Stomach smooth muscle (tissue), 2 donors: Measurements from ENCODE around the gene QSER1.
"Not testable (repeated sequence)": the region's sequence is repeated elsewhere in the genome, so short reads cannot be mapped to it uniquely, and the experiment has no call there.

Experiments
- H3K27ac ChIP-seq: one replicate; pipeline ENCODE4 v1.7.0; 2013; ENCODE audit warnings: mild to moderate bottlenecking, low read length, inconsistent platforms
- H3K27me3 ChIP-seq, 2 donors: one replicate each; pipeline ENCODE4 v1.7.0; 2013; ENCODE audit warnings: low read length in 2 of 2; ENCODE audit not compliant: insufficient read depth in 2 of 2, control insufficient read depth in 1 of 2
- H3K36me3 ChIP-seq, 2 donors: one replicate each; pipeline ENCODE4 v1.7.0; 2013; ENCODE audit warnings: low read length in 2 of 2; ENCODE audit not compliant: control insufficient read depth in 2 of 2, insufficient read depth in 2 of 2
- H3K4me1 ChIP-seq: one replicate; pipeline ENCODE4 v1.7.0; 2013; ENCODE audit warnings: low read length; ENCODE audit not compliant: control insufficient read depth, insufficient read depth
- H3K4me3 ChIP-seq, 2 donors: one replicate each; pipeline ENCODE4 v1.7.0; 2013; ENCODE audit warnings: low read length in 2 of 2
- H3K9ac ChIP-seq, 2 donors: one replicate each; pipeline ENCODE4 v1.7.0; 2013; ENCODE audit warnings: low read length in 2 of 2, mild to moderate bottlenecking in 1 of 2
- H3K9me3 ChIP-seq, 2 donors: one replicate each; pipeline ENCODE4 v1.7.0; 2013; ENCODE audit warnings: low read length in 2 of 2; ENCODE audit not compliant: control insufficient read depth in 2 of 2
- donor health status: healthy.
- donor health status: Pancreatic carcinoma.

Gene QSER1

GRCh38 chr11:32870676-32871075 lies 21.9 kb upstream of the QSER1 start:
- Histone ChIP-seq H3K4me1 (no peaks in the 10 kb centered on the region), H3K27ac (no peak overlapping the region), H3K9me3 (no peaks in the 10 kb centered on the region), H3K9ac (no peak overlapping the region), H3K27me3 (peaks cover 2 to 3% of the 10 kb centered on the region in 2 donors), H3K36me3 (no peaks in the 10 kb centered on the region), H3K4me3 (no peak overlapping the region)

- Histone ChIP-seq H3K27ac (no peak overlapping the region), H3K27me3 (peaks cover 2 to 3% of the 10 kb centered on the region in 2 donors), H3K4me3 (no peak overlapping the region)
Observed at GRCh38 chr11:32874132-32874531, 18.5 kb upstream of the QSER1 start.

DNA sequence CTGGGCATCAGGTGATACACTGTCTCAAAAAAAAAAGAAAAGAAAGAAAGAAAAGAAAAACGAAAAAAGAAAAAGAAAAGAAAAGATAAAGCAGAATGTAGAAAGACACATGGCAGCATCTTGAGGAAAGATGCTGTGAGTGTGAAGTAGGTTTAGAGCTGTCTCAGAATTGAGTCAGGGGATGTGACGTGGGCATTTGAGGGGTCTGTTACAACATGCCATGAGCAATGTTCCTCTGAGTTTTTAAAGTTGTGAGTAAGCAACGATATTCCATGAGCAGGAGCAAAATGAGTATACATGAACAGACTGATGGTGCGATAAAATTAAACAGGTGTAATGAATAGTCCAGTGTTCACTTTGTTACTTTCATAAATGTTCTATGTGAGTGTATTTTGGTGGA lies 11.3 kb upstream of the QSER1 start:
- Histone ChIP-seq H3K36me3 (no peaks in the 10 kb centered on the region), H3K9me3 (no peaks in the 10 kb centered on the region), H3K27me3 (no peaks in the 10 kb centered on the region), H3K4me1 (no peaks in the 10 kb centered on the region), H3K9ac (no peak overlapping the region), H3K27ac (no peak overlapping the region), H3K4me3 (no peak overlapping the region)

More at GRCh38 chr11:32874132-32874531, 18.5 kb upstream of the QSER1 start:
- H3K4me1 ChIP-seq = no peaks in the 10 kb centered on the region
- H3K9me3 ChIP-seq = no peaks in the 10 kb centered on the region
- no peak overlapping the region for H3K9ac ChIP-seq
- no peaks in the 10 kb centered on the region for H3K36me3 ChIP-seq

DNA sequence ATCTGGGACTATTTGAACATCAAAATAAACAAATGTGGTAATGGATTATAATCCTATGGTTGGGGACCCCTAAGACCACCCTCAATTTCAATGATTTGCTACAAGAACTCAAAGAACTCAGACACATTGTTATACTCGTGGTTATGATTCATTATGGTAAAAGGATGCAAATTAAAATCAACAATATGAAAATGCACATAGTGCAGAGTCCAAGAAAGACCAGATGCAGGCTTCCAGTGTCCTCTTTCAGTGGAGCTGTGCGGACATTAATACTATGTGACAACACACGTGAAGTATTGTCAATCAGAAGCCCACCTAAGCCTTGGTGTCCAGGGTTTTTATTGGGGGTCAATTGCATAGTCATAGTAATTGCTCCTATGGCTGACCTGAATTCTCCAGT lies 9.2 kb upstream of the QSER1 start:
- Histone ChIP-seq H3K27me3 (no peaks in the 10 kb centered on the region), H3K9ac (no peak overlapping the region), H3K4me1 (no peaks in the 10 kb centered on the region)

GRCh38 chr11:32884023-32884422 lies 8.6 kb upstream of the QSER1 start:
- Histone ChIP-seq H3K4me1 (no peaks in the 10 kb centered on the region), H3K9ac (no peak overlapping the region), H3K36me3 (no peaks in the 10 kb centered on the region), H3K4me3 (no peak overlapping the region), H3K9me3 (no peaks in the 10 kb centered on the region), H3K27me3 (no peaks in the 10 kb centered on the region), H3K27ac (no peak overlapping the region)

More for the DNA sequence above, 9.2 kb upstream of the QSER1 start:
- Histone ChIP-seq H3K4me3 (no peak overlapping the region), H3K27ac (no peak overlapping the region), H3K9me3 (no peaks in the 10 kb centered on the region), H3K36me3 (no peaks in the 10 kb centered on the region)

DNA sequence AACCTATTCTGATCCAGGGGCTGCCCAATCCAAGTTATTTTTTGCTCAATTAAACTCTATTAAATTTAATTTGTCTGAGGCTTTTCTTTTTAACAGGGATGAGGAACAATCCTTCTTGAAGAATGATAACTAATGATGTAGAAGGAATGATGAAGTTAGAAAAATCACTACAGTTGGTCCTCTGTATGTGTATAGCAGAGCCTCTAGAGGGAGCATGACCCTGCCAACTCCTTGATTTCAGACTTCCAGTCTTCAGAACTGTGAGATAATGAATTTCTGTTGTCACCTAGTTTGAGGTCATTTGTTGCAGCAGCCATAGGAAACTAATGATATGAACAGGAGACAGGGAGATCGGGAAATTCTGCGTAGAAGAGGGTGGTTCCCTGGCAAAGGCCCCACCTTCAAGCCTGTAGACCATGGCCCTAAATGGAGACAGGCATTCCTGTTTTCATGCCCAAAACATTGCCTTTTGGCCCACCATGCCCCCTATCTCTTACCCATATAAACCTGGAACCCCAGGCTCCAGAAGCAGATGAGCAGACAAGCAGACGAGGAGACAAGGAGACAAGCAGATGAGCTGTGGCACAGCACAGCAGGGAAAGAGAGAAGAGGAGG lies 7.7 kb upstream of the QSER1 start:
- no peaks in the 10 kb centered on the region for H3K9me3 ChIP-seq
- no peak overlapping the region for H3K27ac ChIP-seq
- no peaks in the 10 kb centered on the region for H3K27me3 ChIP-seq
- H3K4me3 ChIP-seq = no peak overlapping the region
- H3K4me1 ChIP-seq = no peaks in the 10 kb centered on the region
- H3K9ac ChIP-seq = no peak overlapping the region
- no peaks in the 10 kb centered on the region for H3K36me3 ChIP-seq

- no peaks in the 10 kb centered on the region for H3K36me3 ChIP-seq
- H3K9ac ChIP-seq = no peak overlapping the region
- no peak overlapping the region for H3K27ac ChIP-seq
- no peaks in the 10 kb centered on the region for H3K27me3 ChIP-seq
- H3K9me3 ChIP-seq = no peaks in the 10 kb centered on the region
- H3K4me1 ChIP-seq = no peaks in the 10 kb centered on the region
- H3K4me3 ChIP-seq = no peak overlapping the region
Observed at GRCh38 chr11:32885556-32885955, 7.1 kb upstream of the QSER1 start.

DNA sequence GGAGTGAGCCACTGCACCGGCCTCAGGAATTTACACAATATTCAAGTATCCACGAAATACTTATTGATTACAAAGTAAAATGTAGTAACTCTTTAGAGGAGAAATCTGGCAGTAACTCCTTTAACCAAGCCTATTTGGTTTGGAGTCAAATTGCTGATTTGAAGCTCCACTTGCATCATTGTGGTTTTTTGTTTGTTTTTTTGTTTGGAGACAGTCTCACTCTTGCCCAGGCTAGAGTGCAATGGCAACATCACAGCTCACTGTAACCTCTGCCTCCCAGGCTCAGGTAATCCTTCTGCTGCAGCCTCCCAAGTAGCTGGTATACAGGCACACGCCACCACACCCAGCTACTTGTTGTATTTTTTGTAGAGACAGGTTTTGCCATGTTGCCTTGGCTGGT lies 6.4 kb upstream of the QSER1 start:
- no peak overlapping the region for H3K9ac ChIP-seq
- H3K27ac ChIP-seq = no peak overlapping the region

GRCh38 chr11:32887707-32888383 lies 4.8 kb upstream of the QSER1 start:
- not testable (repeated sequence) for H3K27ac ChIP-seq, H3K9me3 ChIP-seq, H3K27me3 ChIP-seq, H3K4me3 ChIP-seq, H3K36me3 ChIP-seq, H3K9ac ChIP-seq, H3K4me1 ChIP-seq

More for the DNA sequence above, 6.4 kb upstream of the QSER1 start:
- no peaks in the 10 kb centered on the region for H3K27me3 ChIP-seq
- no peaks in the 10 kb centered on the region for H3K36me3 ChIP-seq
- H3K4me3 ChIP-seq = no peak overlapping the region
- H3K4me1 ChIP-seq = no peaks in the 10 kb centered on the region
- H3K9me3 ChIP-seq = no peaks in the 10 kb centered on the region

DNA sequence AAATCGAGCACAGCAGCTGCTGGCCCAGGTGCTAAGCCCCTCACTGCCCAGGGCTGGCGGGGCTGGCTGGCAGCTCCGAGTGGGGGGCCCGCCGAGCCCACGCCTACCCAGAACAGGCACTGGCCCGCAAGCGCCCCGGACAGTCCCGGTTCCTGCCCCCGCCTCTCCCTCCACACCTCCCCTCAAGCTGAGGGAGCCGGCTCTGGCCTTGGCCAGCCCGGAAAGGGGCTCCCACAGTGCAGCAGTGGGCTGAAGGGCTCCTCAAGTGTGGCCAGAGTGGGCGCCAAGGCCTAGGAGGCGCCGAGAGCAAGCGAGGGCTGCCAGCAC lies 4.3 kb upstream of the QSER1 start:
- not testable (repeated sequence) for H3K27ac ChIP-seq, H3K36me3 ChIP-seq, H3K9me3 ChIP-seq, H3K27me3 ChIP-seq, H3K9ac ChIP-seq, H3K4me3 ChIP-seq, H3K4me1 ChIP-seq

DNA sequence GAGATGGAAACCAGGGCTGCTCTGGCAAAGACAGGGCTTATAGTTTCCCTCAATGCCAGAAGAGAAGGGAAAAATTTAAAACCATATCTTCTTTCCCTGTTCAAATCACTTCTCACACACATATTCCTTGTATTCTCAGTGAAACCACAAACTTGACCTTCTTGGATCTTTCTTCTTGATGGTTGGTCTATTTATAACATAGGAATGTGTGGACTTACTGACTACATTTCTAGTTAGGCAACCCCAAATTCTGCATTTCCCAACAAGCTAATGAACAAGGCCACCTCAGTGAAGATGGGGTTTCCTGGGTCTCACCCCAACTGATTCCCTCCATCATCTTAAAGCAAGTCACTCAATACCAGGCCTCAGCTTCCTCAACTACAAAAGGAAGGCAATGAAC lies 3.8 kb upstream of the QSER1 start:
- Histone ChIP-seq H3K27ac (no peak overlapping the region), H3K4me1 (no peaks in the 10 kb centered on the region), H3K9ac (no peak overlapping the region), H3K27me3 (no peaks in the 10 kb centered on the region), H3K4me3 (no peak overlapping the region), H3K36me3 (no peaks in the 10 kb centered on the region), H3K9me3 (no peaks in the 10 kb centered on the region)
